ENCODE data around the gene PXDC1.
A peak's percentile ranks its signal among the peaks of the same experiment; 100 is the strongest.

Gene PXDC1

DNA sequence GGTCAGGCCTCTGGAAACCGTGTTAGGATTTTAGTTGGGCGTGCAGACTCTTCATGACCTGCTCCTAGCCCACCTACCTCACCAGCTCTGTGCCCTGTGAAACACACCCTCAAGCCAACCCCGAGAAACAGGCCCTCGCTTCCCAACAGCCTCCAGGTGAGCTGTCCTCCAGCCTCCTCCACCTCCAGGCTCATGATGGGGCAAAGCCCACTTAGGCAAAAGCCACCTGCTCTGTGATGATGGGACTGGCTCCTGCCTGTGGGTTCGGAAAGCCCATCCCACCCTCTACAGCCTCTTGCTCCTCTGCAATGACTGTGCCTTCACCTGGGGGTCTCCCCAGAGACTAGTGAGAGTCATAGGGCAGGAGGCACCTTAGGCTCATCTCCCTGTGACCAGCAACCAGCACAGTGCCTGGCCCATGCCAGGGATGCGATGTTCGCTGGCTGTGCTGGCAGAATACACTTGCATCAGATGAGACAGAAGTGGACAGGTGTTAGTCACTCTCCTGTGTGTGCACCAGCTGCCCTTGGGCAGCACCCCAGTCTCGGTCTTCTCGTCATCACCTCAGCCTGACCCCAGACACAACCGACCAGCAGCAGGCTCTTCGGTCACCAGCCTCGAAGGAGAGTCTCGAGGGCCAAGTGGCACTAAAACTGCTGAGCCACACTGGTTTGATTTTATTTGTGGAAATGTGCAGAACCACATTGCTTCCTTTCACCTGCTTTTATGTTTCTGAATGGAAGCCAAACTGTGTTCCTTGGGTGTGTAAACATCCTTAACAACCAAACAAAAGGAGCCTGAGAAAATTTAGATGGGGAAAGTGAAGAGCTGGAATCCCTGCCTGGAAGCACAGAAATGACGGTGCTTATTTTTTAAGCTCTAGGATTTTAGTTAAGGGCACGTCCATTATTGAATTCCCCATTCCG lies 10.7 kb downstream of the PXDC1 start:
- no peak for DNase-seq (ENCODE audit: low read depth)
- H3K4me3 ChIP-seq (ENCODE audit: low read depth, low read length): no peak overlapping the region

DNA sequence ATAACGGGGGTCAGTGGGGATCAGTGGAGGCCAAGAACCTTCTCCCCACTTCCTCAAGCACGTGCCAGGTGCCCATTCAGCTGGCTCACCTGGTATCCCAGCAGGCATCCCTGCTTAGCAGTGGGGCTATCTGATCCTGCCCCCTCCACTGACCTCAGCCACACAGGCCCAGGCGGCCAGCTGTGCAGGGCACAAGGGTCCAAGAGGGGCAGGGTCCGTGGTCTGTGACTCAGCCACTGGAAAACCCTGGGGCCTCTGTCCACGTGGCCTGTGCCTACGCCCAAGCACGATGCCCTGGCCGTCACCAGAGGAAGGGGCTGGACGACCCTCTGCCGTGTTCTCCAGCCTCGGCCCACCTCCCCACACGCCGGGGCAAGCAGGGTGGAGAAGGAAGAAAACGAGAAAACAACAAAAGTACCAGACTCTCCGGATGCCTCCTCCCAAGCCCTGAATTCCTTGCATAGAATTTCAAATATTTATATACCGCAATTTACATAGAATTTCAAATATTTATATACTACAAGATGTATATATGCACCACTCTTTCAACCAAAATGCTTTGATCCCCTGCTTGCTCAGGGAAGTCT lies 12.1 kb downstream of the PXDC1 start:
- DNase-seq (ENCODE audit: low read depth): no peak
- H3K4me3 ChIP-seq (ENCODE audit: low read depth, low read length): no peak overlapping the region

GRCh38 chr6:3738381-3739131 lies 13.0 kb downstream of the PXDC1 start:
- DNase-seq (ENCODE audit: low read depth): no peak
- H3K4me3 ChIP-seq (ENCODE audit: low read depth, low read length): no peak overlapping the region

GRCh38 chr6:3737831-3738210 lies 13.7 kb downstream of the PXDC1 start:
- no peak for DNase-seq (ENCODE audit: low read depth)
- no peak overlapping the region for H3K4me3 ChIP-seq (ENCODE audit: low read depth, low read length)

- DNase-seq (ENCODE audit: low read depth): no peak
- H3K4me3 ChIP-seq (ENCODE audit: low read depth, low read length): no peak overlapping the region
These were observed 14.2 kb downstream of the PXDC1 start for GRCh38 chr6:3737149-3737830.

DNA sequence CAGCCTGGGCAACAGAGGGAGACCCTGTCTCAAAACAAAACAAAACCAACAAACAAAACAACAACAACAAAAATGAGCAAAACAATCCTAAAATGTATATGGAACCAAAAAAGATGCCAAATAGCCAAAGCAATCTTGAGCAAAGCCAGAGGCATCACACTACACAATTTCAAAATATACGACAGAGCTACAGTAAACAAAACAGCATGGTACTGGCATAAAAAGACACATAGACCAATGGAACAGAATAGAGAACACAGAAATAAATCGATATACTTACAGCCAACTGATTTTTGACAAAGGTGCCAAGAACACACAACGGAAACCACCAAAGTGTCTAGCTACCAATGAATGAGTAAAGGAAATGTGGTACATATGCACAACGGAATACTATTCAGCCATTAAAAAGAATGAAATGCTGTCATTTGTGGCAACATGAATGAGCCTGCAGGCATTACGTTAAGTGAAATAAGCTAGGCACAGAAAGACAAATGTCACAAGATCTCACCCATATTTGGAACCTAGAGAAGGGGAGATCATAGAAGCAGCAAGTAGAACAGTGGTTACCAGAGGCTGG lies 16.4 kb downstream of the PXDC1 start:
- DNase-seq (ENCODE audit: low read depth): no peak
- H3K4me3 ChIP-seq (ENCODE audit: low read depth, low read length): no peak overlapping the region

GRCh38 chr6:3734023-3734422 lies 17.5 kb downstream of the PXDC1 start:
- DNase-seq (ENCODE audit: low read depth): no peak

DNA sequence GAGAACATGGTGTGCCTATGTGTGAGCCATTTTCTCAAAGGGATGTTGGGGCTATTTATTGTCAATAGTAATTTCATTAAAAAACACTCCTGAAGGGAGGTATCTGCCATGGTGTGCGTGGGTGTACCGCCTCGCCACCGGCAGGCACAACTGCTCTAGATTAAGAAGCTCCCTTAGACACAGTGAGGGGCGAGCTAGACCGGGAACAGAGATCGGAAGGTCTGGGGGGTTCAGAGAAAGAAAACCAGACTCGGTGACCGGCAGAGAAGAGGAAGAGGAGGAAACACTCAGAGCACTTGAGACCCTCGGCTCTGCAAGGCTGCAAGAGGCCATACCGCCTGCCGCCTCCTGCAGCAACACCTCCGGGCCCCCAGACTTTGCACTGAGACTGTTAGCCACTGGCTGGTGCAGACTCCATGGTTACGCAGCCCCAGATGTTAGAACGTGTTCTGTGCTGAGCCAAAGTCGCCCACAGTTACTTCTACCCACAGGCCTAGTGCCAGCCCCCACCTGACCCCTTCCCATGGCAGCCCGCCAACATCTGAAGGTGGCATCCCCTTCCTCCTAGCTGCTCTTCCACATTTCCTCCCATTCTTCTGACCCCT lies 18.1 kb downstream of the PXDC1 start:
- DNase-seq (ENCODE audit: low read depth): no peak
- no peak overlapping the region for H3K4me3 ChIP-seq (ENCODE audit: low read depth, low read length)

More at GRCh38 chr6:3734023-3734422, 17.5 kb downstream of the PXDC1 start:
- no peak overlapping the region for H3K4me3 ChIP-seq (ENCODE audit: low read depth, low read length)

DNA sequence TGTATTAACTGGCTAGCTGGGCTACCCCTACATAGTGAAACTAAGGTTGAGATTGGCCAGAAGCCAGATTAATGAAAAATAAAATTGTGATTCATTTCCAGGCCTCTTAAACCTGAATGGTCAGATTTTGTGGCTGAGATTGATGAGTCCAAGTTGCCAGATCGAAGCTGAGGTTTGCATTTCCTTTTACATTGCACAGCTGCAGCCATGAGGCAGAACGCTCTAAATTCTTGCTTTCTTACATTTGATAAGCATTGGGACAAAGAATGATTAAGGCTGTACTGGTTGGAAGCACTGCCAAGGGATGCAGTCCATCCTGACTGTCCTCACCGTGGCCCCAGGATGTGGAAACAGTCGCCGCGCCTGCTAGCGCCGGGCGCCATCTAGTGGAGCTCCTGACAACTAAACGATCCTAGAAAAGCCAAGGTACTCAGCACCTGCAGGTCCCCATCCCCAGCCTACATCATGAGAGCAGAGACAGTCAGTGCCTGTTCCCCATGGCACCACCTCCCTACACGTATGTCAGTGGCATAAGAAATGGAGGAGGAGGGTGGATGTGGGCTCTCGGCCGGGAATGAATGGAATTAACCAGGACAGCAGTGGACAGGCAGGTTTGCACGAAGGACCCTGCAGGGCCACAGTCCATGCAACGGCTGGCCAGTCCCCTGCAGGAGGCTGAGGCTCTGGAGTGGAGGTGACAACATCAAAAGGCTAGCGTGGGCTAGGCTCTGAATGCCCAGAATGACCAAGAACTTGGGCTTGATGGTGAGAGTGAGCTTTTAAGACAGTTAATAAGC lies 19.0 kb downstream of the PXDC1 start:
- DNase-seq (ENCODE audit: low read depth): peak; percentile 59
- no peak overlapping the region for H3K4me3 ChIP-seq (ENCODE audit: low read depth, low read length)

- DNase-seq (ENCODE audit: low read depth): no peak
These were observed 19.8 kb downstream of the PXDC1 start for GRCh38 chr6:3731700-3732099.

DNA sequence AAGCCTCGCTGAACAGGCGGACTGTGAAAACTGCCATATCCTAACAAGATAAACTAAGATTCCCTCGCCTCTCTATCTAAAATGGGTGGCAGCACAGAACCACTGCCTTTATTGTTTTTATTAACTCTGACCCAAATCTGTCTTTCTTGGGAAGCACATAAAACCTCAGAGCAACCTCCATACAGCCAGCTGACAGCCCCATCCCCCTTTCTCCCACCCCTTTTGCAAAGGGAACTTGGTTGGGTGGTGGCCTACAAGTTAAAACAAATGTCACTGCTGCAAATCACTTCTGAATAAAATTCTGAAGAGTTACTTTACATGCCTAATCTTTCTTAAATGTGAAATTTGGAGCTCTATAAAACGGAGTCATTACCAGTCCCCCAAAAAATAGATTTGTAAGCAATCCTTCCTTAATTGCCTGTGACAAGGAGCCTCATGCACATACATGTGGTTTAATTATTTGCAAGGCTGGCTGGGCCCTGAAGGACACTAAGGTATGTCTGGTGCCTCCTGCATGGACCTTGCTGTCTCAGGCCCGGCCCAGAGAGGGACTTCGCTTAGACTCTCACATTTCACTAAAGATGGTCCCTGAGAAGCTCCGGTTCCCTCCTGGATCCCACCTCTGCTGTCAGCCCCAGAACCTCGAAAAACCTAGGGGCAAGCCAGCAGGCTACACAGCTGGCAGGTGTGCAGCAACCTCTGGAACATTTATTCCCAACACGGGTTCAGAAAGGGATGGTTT lies 21.7 kb downstream of the PXDC1 start:
- no peak for DNase-seq (ENCODE audit: low read depth)
- H3K4me3 ChIP-seq (ENCODE audit: low read depth, low read length): no peak overlapping the region

More at GRCh38 chr6:3731700-3732099, 19.8 kb downstream of the PXDC1 start:
- H3K4me3 ChIP-seq (ENCODE audit: low read depth, low read length): no peak overlapping the region

DNA sequence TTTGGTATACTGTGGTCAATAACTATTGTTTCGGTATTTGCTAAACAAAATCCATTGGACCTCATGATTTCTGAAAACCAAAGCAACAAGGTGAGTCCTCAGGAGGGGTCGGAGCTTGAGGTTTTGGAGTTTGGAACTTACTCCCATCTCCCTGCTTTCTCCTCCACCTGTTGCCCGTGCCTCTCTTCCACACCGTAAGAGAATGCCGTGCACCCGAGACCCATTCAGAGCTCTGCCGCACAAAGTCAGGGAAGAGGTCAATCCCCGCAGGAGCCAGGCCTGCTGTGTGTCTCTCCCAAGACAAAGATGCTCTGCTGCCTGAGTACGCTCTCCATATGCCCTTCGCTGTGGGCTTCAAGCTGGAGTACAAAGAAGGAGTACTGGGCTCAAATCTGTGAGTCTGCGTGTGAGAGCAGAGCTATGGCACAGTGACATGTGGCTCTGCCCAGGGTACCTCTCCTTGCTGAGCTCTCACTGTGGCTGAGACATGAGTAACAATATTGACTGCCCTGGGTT lies 23.9 kb downstream of the PXDC1 start:
- no peak overlapping the region for H3K4me3 ChIP-seq (ENCODE audit: low read depth, low read length)
- DNase-seq (ENCODE audit: low read depth): no peak

DNA sequence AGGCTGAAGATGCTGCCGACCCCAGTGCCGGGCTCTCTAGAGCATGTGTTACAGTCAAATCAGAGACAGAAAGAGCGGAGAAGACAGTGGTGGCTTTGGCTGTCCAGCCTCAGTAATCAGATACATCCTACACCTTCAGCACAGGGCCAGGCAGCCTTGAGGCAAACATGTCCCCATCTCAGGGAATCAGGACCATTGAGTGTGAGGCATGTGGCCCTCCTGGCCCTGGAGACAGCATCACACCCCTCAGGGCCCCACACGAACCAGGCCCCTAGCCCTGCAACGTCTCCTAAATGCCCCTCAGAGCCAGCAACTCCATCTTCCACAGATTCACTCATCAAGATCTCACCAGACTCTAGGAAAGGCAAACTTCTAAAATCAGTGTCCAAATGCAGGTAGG lies 24.5 kb downstream of the PXDC1 start:
- no peak for DNase-seq (ENCODE audit: low read depth)
- no peak overlapping the region for H3K4me3 ChIP-seq (ENCODE audit: low read depth, low read length)

DNA sequence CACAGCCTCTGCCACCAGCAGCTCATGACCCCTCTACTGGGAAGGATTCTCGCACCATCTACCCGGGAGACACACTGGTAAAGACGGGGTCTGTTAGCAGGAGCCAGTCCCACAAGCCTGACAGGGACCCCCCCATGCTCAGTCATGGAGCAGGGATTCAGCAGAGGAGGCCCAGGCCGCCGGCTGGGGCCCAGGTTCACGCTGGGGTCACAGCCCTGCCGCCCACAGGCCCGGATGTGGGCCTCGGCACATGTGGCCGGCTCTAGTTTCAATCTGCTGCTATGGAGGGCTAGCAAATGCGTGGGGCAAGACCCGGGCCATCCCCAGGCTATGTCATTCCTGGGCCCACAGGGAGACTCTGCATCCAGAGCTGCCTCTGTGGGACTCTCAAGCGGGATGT lies 25.1 kb downstream of the PXDC1 start:
- no peak for DNase-seq (ENCODE audit: low read depth)

DNA sequence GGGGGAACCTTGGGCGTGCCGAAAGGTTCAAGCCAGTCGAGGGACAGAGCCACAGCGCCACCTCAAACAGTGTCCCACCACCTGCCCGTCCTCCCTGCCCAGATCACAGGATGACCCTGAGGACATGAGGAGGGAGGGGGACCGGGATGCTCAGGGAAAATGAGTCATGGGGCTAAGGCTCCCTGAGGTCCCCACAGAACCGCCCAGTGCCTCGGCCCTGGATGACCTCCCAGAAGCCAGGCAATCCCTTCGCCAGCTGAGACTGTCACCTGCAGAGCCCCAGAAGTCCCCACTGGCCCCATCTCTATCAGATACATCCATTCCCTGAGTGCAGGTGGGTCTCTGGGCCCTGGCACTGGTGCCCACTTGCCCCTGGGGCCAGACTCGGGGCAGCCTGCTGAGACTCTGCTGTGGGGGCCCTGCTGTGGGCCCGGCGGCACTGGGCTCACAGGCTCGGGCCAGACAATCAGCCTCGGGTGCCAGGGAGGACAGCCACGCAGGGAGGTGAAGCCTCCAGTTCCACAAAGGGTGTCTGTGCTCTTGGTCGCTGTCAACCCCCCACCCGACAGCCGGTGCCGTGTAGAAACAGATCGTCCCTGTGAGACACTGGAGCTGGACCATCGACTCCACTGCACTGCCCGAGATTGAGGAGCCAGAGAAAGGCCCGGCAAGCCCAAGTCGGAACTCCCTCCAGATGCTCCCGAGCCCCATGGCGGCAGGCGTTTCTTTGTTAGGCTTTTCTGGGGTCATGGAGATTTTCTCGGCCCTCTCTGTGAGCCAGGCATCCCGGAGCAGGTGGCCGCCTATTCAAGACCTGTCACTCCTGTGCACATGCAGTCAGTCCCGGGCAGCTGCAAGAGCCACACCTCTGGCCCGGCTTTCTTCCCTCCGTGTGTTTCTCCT lies 26.1 kb downstream of the PXDC1 start:
- no peak overlapping the region for H3K4me3 ChIP-seq (ENCODE audit: low read depth, low read length)
- no peak for DNase-seq (ENCODE audit: low read depth)

More for the DNA sequence above, 25.1 kb downstream of the PXDC1 start:
- H3K4me3 ChIP-seq (ENCODE audit: low read depth, low read length): no peak overlapping the region

DNA sequence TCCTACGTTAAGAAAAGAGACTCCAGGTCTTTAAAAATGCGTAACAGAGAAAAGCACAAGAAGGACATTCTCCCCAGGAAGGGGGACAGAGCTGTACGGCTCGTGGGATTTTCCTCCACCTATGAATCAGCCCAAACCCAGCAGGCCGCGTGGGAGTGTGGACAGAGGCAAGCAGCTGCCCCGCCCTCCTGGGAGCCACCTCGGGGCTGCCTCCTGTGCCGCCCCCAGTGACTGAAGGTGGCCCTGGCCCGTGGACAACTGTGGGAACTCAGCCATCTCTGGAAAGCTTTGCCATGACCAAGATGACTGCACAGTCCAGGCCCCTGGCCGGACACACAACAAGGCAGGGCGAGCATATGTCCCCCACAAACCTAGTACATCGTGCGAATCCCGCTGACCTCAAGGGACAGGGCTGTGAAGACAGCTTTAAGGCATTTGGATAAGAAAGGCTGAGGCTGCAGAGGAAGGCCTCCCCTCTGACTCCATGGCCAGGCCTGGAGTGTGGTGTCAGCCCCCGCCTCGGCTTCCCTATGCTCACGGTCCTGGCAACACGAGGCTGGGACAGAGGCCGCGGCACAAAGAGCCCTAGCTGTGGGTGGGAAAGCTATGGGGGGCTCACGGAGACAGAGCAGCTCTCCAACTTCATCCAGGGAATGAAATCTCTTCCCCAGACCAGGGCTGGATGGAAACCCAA lies 26.9 kb downstream of the PXDC1 start:
- H3K4me3 ChIP-seq (ENCODE audit: low read depth, low read length): no peak overlapping the region
- no peak for DNase-seq (ENCODE audit: low read depth)
